Osteocyte (in vitro differentiated cells): ENCODE data around the gene VWF. TPM values are rescaled to one million over a fixed set of nuclear protein-coding genes. Genes with fewer than 3 reads are reported as not detected.

Experiments
- DNase-seq: peaks from one replicate; pipeline ENCODE4 v3.0.0; 2021; ENCODE audit warnings: mixed read lengths; ENCODE audit not compliant: unreplicated experiment; ENCODE audit errors: extremely low spot score
- H3K27ac Mint-ChIP-seq: one replicate; pipeline ENCODE4 v1.8.0; 2021; ENCODE audit warnings: mild to moderate bottlenecking, mixed read lengths; ENCODE audit not compliant: unreplicated experiment
- H3K27me3 Mint-ChIP-seq: one replicate; pipeline ENCODE4 v1.8.0; 2021; ENCODE audit warnings: mixed read lengths; ENCODE audit not compliant: unreplicated experiment
- H3K36me3 Mint-ChIP-seq: one replicate; pipeline ENCODE4 v1.8.0; 2021; ENCODE audit warnings: mixed read lengths; ENCODE audit not compliant: unreplicated experiment
- H3K4me1 Mint-ChIP-seq: one replicate; pipeline ENCODE4 v1.8.0; 2021; ENCODE audit warnings: mixed read lengths; ENCODE audit not compliant: unreplicated experiment
- H3K4me3 Mint-ChIP-seq: one replicate; pipeline ENCODE4 v1.8.0; 2021; ENCODE audit warnings: mild to moderate bottlenecking, moderate library complexity, mixed read lengths; ENCODE audit not compliant: unreplicated experiment
- H3K9me3 Mint-ChIP-seq: one replicate; pipeline ENCODE4 v1.8.0; 2021; ENCODE audit warnings: mixed read lengths; ENCODE audit not compliant: unreplicated experiment
- CTCF ChIP-seq: fragments of 200-600 bp; sonication (generic); IDR thresholded peaks from 2 replicates; pipeline ENCODE4 v1.5.0; 2021; ENCODE audit warnings: antibody characterized with exemption, mild to moderate bottlenecking, moderate library complexity
- total RNA-seq: library from RNA; stranded (reverse); gene quantifications from 2 replicates; pipeline ENCODE4 v1.2.1, GENCODE V29; 2021

Gene VWF
- total RNA-seq, 1 donor from 2014 or later: 0.13 TPM

- H3K27ac Mint-ChIP-seq: no peak overlapping the region
- H3K36me3 Mint-ChIP-seq: no peaks in the 10 kb centered on the region
- no peaks in the 10 kb centered on the region for H3K9me3 Mint-ChIP-seq
These were observed 65.8 kb downstream of the VWF start for GRCh38 chr12:6058481-6059161.

GRCh38 chr12:6057700-6058099 is 66.8 kb downstream of the VWF start:
- Mint-ChIP-seq H3K36me3 (no peaks in the 10 kb centered on the region), H3K27ac (no peak overlapping the region), H3K9me3 (no peaks in the 10 kb centered on the region), H3K4me1 (peaks cover 51% of the 10 kb centered on the region), H3K27me3 (no peaks in the 10 kb centered on the region), H3K4me3 (no peak overlapping the region)
- no peak for TF ChIP-seq CTCF
- no peak for DNase-seq

More at GRCh38 chr12:6058481-6059161, 65.8 kb downstream of the VWF start:
- Mint-ChIP-seq H3K4me3 (no peak overlapping the region), H3K27me3 (no peaks in the 10 kb centered on the region), H3K4me1 (peaks cover 49% of the 10 kb centered on the region)
- no peak for DNase-seq
- no peak for TF ChIP-seq CTCF

- Mint-ChIP-seq H3K36me3 (no peaks in the 10 kb centered on the region), H3K27ac (no peak overlapping the region), H3K9me3 (no peaks in the 10 kb centered on the region), H3K27me3 (no peaks in the 10 kb centered on the region), H3K4me1 (peaks cover 44% of the 10 kb centered on the region), H3K4me3 (no peak overlapping the region)
- peak; percentile 45 for TF ChIP-seq CTCF
- no peak for DNase-seq
These were observed 67.8 kb downstream of the VWF start for GRCh38 chr12:6056406-6057240.

- DNase-seq: no peak
- Mint-ChIP-seq H3K27me3 (no peaks in the 10 kb centered on the region), H3K27ac (peak overlapping the region; percentile 85), H3K9me3 (no peaks in the 10 kb centered on the region), H3K4me3 (no peak overlapping the region), H3K36me3 (no peaks in the 10 kb centered on the region), H3K4me1 (peaks cover 44% of the 10 kb centered on the region)
- TF ChIP-seq CTCF: peak; percentile 12
These were observed 70.9 kb downstream of the VWF start for GRCh38 chr12:6053541-6053940.

- no peak overlapping the region for H3K4me3 Mint-ChIP-seq
- DNase-seq: no peak
- no peak for TF ChIP-seq CTCF
- H3K36me3 Mint-ChIP-seq: no peaks in the 10 kb centered on the region
- peak overlapping the region; percentile 72 for H3K27ac Mint-ChIP-seq
- no peaks in the 10 kb centered on the region for H3K27me3 Mint-ChIP-seq
- peaks cover 48% of the 10 kb centered on the region for H3K4me1 Mint-ChIP-seq
- no peaks in the 10 kb centered on the region for H3K9me3 Mint-ChIP-seq
These were observed 71.5 kb downstream of the VWF start for GRCh38 chr12:6052940-6053329.
